ENCODE measurements around the gene JAZF1.

- TF ChIP-seq CTCF (IDR thresholded peaks at IDR 0.05) = no peak
- no peak for TF ChIP-seq POLR2A (IDR thresholded peaks at IDR 0.05)
Measured at GRCh38 chr7:28046035-28046434, 134.6 kb downstream of the JAZF1 start.
